ENCODE measurements around the gene ODAD4.
A peak's percentile ranks its signal among the peaks of the same experiment; 100 is the strongest.

The ODAD4 gene

GRCh38 chr17:41930009-41930832 lies at the start of gene ODAD4:
ODAD4 (plus strand) TSS chr17:41930617; CDS start chr17:41930724, 107 bp downstream.
- DNase-seq (ENCODE audit: low spot score), result peak; percentile 96

DNA sequence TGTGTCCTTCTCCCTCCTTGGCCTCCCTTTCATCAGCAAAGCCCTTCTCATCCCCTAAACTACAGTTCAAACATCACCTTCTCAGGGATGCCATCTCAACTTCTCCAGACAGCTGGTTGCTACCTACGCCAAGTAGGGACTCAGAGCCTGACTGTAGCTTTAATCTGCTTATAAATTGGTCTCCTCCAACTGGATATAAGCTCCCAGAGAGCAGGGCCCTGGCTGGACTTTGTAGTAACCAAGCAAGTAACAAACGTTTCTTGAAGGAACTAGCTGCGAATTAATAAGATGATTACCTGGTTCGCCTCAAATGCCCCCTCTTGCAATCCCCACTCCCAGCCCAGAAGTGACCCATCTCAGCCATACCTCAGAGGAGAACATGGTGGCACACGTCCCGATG lies 47.7 kb upstream of the ODAD4 start:
- no peak for DNase-seq (ENCODE audit: low spot score)

DNA sequence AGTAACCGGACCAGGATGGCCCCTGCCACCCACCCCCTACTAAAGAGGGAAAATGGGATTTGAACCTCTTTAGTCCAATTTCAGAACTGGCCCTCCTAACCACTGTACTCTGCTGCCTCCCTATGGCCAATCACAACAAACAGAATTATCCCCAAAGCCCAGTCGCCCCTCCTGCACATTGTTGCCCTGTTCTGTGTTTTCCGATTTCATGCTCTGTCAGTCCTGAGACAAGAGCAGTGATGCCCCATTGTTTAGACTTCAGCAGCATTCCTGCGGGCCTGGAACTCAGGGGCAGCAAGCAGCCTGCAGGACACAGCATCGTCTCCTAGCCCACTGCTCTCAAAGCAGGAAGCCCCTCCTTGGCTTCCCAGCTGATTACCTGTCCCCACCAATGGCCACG lies 44.7 kb upstream of the ODAD4 start:
- DNase-seq (ENCODE audit: low spot score), result no peak

DNA sequence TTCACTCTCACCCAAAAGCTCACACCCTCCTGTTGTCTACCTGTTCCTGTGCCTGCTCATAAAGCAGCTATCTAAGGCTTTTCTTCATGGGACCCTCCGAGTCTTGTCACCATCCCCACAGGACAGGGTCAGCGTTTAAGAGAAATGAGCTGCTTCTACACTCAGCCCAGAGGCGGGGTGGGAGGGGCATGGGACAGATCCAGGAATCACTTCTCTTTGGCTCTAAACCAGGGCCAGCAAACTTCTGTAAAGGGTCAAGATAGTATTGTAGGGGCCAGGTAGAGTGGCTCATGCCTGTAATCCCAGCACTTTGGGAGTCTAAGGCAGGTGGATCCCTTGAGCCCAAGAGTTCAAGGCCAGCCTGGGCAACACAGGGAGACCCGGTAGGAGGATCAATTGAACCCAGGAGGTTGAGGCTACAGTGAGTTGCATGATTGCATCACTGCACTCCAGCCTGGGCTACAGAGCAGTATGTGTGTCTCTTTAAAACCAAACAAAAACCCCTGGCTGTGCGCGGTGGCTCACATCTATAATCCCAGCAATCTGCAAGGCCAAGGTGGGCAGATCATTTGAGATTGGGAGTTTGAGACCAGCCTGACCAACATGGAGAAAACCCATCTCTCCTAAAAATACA lies 42.0 kb upstream of the ODAD4 start:
- no peak for DNase-seq (ENCODE audit: low spot score)

GRCh38 chr17:41891135-41892020 lies 39.0 kb upstream of the ODAD4 start:
- DNase-seq (ENCODE audit: low spot score), result no peak

DNA sequence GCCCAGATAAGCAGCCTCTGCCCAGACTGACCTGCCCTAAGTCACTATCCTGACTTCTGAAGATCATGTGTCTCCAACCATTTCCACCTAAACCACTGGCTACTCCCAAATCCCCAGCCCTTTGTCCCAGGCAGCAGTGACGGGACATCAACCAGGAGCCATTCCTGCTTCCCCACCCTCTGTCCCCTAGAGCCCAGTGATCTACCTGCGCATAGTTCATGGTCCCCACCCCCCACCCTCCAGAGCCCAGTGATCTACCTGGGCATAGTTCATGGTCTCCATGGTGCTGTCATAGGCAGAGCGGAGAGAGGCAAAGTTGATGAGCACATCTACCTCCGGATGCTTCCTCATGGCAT lies 38.4 kb upstream of the ODAD4 start:
- no peak for DNase-seq (ENCODE audit: low spot score)

GRCh38 chr17:41893384-41893783 lies 37.0 kb upstream of the ODAD4 start:
- DNase-seq (ENCODE audit: low spot score), result no peak

GRCh38 chr17:41894791-41895331 lies 35.6 kb upstream of the ODAD4 start:
- DNase-seq (ENCODE audit: low spot score), result no peak

- DNase-seq (ENCODE audit: low spot score), result no peak
Observed at GRCh38 chr17:41895617-41896016, 34.8 kb upstream of the ODAD4 start.

DNA sequence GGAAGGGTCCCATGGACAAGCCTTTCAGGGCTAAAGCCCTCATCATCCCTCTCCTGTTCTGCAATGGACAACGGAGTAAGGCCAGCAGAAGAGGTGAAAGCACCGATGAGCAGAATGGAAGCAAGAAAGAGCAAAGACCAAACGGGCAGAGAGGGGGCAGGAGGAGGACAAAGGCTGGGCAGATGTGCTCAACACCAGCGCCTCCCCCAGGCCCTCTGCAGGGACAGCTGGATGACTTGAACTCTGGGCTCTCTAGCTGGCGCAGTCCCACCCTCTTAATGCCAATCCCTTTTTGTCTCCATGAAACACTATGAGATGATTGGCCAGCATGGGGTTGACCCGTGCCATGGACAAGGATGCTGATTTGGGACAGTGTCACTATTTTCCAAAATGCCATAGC lies 33.7 kb upstream of the ODAD4 start:
- DNase-seq (ENCODE audit: low spot score), result no peak

DNA sequence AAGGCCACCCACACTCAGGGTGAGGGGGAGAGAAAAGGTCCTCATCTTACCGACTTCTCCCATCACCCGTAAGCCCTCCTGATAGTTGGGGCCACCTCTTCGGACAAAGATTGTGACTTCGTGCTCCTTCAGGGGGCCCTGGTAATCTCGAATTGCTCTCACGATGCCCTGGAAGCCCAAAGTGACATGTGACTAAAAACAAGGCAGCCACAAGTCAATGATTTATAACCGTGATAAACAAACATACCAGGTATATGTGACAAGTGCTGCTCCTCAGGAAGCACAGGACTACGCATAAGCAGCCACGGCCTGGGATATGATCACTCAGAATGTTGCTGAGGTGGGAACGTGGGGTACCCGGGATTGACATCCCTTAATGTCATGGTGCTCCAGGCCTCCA lies 28.8 kb upstream of the ODAD4 start:
- no peak for DNase-seq (ENCODE audit: low spot score)

- DNase-seq (ENCODE audit: low spot score), result no peak
Observed at GRCh38 chr17:41904242-41904841, 26.1 kb upstream of the ODAD4 start.

GRCh38 chr17:41905172-41905571 lies 25.2 kb upstream of the ODAD4 start:
- no peak for DNase-seq (ENCODE audit: low spot score)

DNA sequence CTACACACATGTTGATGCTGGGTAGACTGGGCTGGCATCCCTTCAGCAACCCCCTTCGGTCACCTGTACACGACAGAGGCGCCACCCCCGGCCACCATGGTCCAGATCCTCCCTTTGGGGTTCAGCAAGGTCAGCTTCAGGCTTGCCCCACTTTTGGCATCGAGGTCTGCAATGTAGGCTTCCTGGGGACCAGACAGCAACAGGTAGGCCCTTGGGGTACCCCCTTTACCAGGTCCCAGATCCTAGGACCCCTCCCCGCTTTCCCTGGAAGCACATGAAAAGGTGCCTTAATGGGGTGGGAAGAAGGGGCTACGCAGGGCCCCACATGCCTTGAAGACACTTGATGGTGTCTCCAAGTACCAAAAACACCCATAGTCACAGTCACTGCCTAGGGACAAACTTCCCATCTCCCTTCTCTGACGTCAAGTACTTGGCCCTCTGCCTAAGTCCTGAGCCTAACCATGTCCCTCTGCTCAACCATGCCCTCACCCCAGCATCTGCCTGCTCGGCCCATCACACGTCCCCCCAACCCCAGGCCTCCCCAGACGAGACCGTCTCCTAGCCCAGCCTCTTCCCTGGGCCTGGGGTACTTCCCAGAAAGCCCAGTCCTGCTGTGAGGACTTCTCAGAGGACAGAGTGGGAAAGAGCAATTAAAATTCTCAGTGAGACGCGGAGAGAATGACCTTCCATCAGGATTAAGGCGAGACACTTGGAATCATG lies 23.8 kb upstream of the ODAD4 start:
- DNase-seq (ENCODE audit: low spot score), result no peak

DNA sequence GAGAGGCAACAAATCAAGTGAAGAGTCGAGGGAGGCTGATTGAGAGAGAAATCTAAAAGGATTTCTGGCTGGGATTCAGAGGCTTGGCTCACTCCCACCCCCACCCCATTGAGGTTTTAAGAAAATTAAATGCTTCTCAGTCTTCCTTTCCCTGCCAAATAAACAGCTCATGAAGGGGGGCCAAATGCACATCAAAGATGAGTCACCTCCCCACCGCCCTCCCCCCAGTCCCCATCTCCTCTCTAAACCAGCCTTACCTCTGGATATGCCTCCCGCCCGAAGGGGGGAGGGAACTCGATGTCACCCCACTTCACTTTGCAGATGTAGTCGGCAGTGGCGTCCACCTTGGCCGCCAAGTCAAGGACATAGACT lies 23.2 kb upstream of the ODAD4 start:
- no peak for DNase-seq (ENCODE audit: low spot score)

DNA sequence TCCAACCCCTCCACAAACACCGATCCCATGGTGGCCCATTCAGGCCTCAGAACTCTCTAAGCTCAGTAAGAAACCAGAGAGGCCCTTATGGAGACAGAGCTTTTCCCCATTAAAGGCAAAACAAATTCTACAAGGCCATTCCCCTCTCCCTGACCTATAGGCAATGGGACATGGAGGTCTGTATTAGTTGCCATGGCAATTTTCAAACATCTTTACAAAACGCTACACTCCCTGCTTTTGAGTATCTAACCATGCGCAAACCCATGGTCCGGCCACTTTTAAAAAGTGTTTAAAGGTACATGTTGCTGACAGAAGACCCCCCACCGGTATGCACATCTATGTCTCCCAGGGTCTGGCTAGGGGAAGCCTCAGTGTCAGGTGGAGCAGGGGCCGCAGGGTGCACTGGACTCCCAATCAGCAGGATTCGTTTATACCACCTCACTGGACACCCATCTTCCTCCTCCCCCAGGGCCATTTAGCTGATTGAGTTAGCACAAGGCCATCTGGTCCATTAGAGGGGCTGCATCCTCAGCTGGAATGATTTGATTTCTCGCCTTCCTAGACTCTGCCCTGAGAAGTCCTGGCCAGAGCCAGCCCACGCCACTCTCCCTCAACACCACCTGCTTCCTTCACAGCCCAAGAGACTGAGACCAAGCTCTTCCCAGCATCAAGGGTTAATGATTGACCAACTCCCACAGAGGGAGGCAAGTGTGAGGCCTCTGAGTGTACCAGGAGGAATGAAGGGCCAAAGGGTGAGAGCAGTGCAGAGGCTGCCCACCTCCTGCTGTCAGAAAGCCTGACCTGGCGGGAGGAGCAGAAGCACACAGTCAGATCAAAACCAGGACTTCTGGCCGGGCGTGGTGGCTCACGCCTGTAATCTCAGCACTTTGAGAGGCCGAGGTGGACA lies 22.5 kb upstream of the ODAD4 start:
- DNase-seq (ENCODE audit: low spot score), result no peak

- no peak for DNase-seq (ENCODE audit: low spot score)
Observed at GRCh38 chr17:41909088-41909487, 21.3 kb upstream of the ODAD4 start.

- DNase-seq (ENCODE audit: low spot score), result no peak
Observed at GRCh38 chr17:41910701-41911391, 19.6 kb upstream of the ODAD4 start.

GRCh38 chr17:41912925-41913324 lies 17.5 kb upstream of the ODAD4 start:
- DNase-seq (ENCODE audit: low spot score), result no peak

- no peak for DNase-seq (ENCODE audit: low spot score)
Observed at GRCh38 chr17:41913798-41914197, 16.6 kb upstream of the ODAD4 start.
